Measurements from ENCODE around the gene UBXN7.
A peak's percentile ranks its signal among the peaks of the same experiment; 100 is the strongest.

Gene UBXN7

DNA sequence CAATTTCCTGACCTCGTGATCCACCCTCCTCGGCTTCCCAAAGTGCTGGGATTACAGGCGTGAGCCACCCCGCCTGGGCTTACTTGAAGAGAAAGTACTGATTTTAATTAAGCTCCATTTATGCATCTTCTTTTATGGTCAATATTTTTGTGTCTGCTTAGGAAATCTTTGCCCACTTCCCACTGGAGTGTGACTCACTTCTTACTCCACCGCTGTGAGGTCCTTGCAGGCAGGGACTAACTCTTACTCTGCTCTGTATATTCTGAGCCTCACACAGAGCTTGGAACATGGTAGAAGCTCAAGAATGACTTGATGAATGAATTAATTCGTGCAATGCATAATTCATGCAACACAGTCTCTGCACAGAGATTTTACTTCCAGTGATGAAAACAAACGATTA, 91.1 kb downstream of the UBXN7 start:
- no peak overlapping the region for H3K4me3 ChIP-seq (replicated peaks in 1 of 2; ENCODE audit: low read depth in 2 of 2, low read length in 2 of 2)
- TF ChIP-seq, protein P1, sequence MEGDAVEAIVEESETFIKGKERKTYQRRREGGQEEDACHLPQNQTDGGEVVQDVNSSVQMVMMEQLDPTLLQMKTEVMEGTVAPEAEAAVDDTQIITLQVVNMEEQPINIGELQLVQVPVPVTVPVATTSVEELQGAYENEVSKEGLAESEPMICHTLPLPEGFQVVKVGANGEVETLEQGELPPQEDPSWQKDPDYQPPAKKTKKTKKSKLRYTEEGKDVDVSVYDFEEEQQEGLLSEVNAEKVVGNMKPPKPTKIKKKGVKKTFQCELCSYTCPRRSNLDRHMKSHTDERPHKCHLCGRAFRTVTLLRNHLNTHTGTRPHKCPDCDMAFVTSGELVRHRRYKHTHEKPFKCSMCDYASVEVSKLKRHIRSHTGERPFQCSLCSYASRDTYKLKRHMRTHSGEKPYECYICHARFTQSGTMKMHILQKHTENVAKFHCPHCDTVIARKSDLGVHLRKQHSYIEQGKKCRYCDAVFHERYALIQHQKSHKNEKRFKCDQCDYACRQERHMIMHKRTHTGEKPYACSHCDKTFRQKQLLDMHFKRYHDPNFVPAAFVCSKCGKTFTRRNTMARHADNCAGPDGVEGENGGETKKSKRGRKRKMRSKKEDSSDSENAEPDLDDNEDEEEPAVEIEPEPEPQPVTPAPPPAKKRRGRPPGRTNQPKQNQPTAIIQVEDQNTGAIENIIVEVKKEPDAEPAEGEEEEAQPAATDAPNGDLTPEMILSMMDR (IDR thresholded peaks at IDR 0.05; ENCODE audit: low read depth, low read length): no peak
- peak; percentile 54 to 80 for DNase-seq (ENCODE audit: low read depth in 2 of 2)

DNA sequence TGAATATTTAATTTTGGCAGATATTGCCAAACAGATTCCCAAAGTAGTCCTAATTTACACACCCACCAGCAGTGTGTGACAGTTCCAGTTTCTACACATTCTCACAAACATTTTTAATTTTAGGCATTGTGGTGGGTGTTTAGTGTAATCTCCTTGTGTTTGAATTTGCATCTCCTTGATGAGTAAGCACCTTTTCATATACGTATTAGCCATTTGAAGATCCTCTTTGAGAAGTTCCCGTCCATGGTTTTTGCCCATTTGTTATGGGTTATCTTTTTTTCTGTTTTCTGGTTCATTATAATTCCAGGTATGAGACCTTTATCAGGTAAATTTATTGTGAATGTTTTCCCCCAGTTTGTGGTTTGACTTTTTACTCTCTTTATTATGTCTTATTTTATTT, 91.8 kb downstream of the UBXN7 start:
- TF ChIP-seq, protein P1 (IDR thresholded peaks at IDR 0.05; ENCODE audit: low read depth, low read length): no peak
- DNase-seq (ENCODE audit: low read depth in 2 of 2): no peak
- no peak overlapping the region for H3K4me3 ChIP-seq (replicated peaks in 1 of 2; ENCODE audit: low read depth in 2 of 2, low read length in 2 of 2)

GRCh38 chr3:196339493-196340254, 92.6 kb downstream of the UBXN7 start:
- TF ChIP-seq, protein P1 (IDR thresholded peaks at IDR 0.05; ENCODE audit: low read depth, low read length): no peak
- DNase-seq (ENCODE audit: low read depth in 2 of 2): peak; percentile 59 to 75
- H3K4me3 ChIP-seq (replicated peaks in 1 of 2; ENCODE audit: low read depth in 2 of 2, low read length in 2 of 2): no peak overlapping the region

DNA sequence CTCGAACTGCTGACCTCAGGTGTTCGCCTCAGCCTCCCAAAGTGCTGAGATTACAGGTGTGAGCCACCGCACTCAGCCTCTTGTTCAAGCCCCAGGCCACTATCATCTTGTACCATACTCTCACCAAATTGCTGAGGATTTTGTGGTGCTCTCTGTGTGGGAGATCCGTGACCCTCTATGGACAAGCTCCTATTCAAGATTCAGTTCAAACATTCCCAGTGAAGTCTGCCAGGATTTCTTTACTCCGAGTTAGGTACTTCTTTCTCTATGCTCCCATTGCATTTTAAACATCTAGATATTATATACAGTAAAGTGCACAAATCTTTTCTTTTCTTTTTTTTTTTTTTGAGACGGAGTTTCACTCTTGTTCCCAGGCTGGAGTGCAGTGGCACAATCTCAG, 93.2 kb downstream of the UBXN7 start:
- TF ChIP-seq, protein P1 (IDR thresholded peaks at IDR 0.05; ENCODE audit: low read depth, low read length): no peak
- no peak for DNase-seq (ENCODE audit: low read depth in 2 of 2)
- H3K4me3 ChIP-seq (replicated peaks in 1 of 2; ENCODE audit: low read depth in 2 of 2, low read length in 2 of 2): no peak overlapping the region

DNA sequence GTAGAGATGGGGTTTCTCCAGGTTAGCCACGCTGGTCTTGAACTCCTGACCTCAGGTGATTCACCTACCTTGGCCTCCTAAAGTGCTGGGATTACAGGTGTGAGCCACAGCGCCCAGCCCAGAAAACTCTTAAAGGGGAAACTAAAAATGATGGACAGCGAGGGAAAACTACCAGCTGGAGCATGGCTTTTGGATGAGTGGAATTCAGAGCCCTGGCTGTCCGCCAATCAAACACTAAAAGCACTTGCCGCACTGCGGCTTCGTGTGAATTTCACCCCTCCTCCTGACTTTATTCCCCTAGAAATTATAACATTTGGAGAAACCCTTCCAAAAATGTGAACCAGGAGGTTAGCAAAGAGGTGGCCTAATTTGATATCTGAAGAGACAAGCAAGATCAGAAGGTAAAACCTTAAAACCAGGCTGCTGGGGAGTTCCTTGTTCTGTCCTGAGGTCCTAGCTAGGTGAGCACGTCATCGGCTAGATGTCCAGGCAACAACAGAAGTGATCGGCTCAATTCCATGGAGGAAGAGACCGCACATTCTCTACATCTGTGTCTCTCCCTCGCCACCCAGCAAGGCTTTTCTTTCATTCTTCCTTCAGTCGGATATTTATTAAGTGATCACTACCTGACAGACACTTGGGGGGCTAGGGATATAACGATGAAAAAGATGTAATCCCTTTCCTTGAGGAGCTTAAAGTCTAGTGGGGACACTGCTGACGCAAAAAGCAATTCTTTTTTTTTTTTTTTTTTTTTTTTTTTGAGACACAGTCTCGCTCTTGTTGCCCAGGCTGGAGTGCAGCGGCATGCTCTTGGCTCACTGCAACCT, 95.7 kb downstream of the UBXN7 start:
- TF ChIP-seq, protein P1 (IDR thresholded peaks at IDR 0.05; ENCODE audit: low read depth, low read length): no peak
- DNase-seq (ENCODE audit: low read depth in 2 of 2): peak in 1 of 2 donors; percentile 29
- H3K4me3 ChIP-seq (replicated peaks in 1 of 2; ENCODE audit: low read depth in 2 of 2, low read length in 2 of 2): no peak overlapping the region

GRCh38 chr3:196335503-196335948, 96.7 kb downstream of the UBXN7 start:
- no peak for DNase-seq (ENCODE audit: low read depth in 2 of 2)
- TF ChIP-seq, protein P1 (IDR thresholded peaks at IDR 0.05; ENCODE audit: low read depth, low read length): no peak
- no peak overlapping the region for H3K4me3 ChIP-seq (replicated peaks in 1 of 2; ENCODE audit: low read depth in 2 of 2, low read length in 2 of 2)
